B cell (primary cell): ENCODE data around the gene MTX2.

Experiments
- CTCF ChIP-seq: fragments of 200-600 bp; IDR thresholded peaks from one replicate; pipeline ENCODE4 v1.8.0; 2022; ENCODE audit warnings: antibody characterized with exemption, mild to moderate bottlenecking
- EZH2 ChIP-seq: IDR thresholded peaks from 2 replicates; pipeline ENCODE4 v1.6.1; 2012; ENCODE audit warnings: borderline replicate concordance, low read depth, mild to moderate bottlenecking, moderate library complexity, low read length; ENCODE audit not compliant: insufficient read depth, poor library complexity, severe bottlenecking

GRCh38 chr2:176291809-176292283, 22.6 kb downstream of the MTX2 start:
- TF ChIP-seq CTCF = no peak
- TF ChIP-seq EZH2 = no peak
